K562 (cell line): ENCODE measurements around the gene AURKB. TPM values are rescaled to one million over a fixed set of nuclear protein-coding genes. Genes with fewer than 3 reads are reported as not detected.

Experiments used
- ATF7 ChIP-seq: fragments of 450-650 bp; IDR thresholded peaks from 2 replicates; pipeline ENCODE4 v1.7.1; 2014; ENCODE audit warnings: mild to moderate bottlenecking, moderate library complexity
- CREM ChIP-seq: IDR thresholded peaks from 2 replicates; pipeline ENCODE4 v1.6.1; 2014; ENCODE audit warnings: antibody characterized with exemption, low read depth
- DNMT1 ChIP-seq: fragments of 450-650 bp; IDR thresholded peaks from 2 replicates; pipeline ENCODE4 v1.6.1; 2016; ENCODE audit warnings: antibody characterized with exemption, mild to moderate bottlenecking
- FOSL1 ChIP-seq: fragments of 200-800 bp; sonication (Bioruptor generic); conservative IDR thresholded peaks from 2 replicates; pipeline ENCODE4 v1.6.1; 2016; ENCODE audit warnings: missing genetic modification characterization, missing compliant biosample characterization
- LCOR ChIP-seq: sonication (generic); formaldehyde crosslinking; IDR thresholded peaks from 2 replicates; pipeline ENCODE4 v1.8.0; 2022; ENCODE audit warnings: mild to moderate bottlenecking, missing genetic modification reagents
- MAFG ChIP-seq: fragments of 450-650 bp; conservative IDR thresholded peaks from 2 replicates; pipeline ENCODE4 v1.6.1; 2016; ENCODE audit warnings: missing genetic modification characterization, missing compliant biosample characterization
- NBN ChIP-seq: fragments of 450-650 bp; IDR thresholded peaks from 2 replicates; pipeline ENCODE4 v1.6.1; 2016; ENCODE audit warnings: low read depth, mild to moderate bottlenecking
- NFE2L1 ChIP-seq: fragments of 450-650 bp; IDR thresholded peaks from 2 replicates; pipeline ENCODE4 v1.6.1; 2016; ENCODE audit warnings: missing genetic modification characterization, low read depth, mild to moderate bottlenecking, missing compliant biosample characterization, moderate library complexity, borderline replicate concordance
- PCBP1 ChIP-seq: fragments of 200-400 bp; formaldehyde crosslinking; IDR thresholded peaks from 2 replicates; pipeline ENCODE4 v1.6.1; 2018; ENCODE audit warnings: mild to moderate bottlenecking, low read depth, low read length; ENCODE audit not compliant: poor library complexity, severe bottlenecking
- POLR2B ChIP-seq: fragments of 450-650 bp; IDR thresholded peaks from 2 replicates; pipeline ENCODE4 v1.6.1; 2018; ENCODE audit warnings: low read depth; ENCODE audit not compliant: partially characterized antibody
- RBM14 ChIP-seq: fragments of 200-400 bp; formaldehyde crosslinking; IDR thresholded peaks from 2 replicates; pipeline ENCODE4 v1.6.1; 2018; ENCODE audit warnings: low read depth, mild to moderate bottlenecking, low read length, moderate library complexity, borderline replicate concordance; ENCODE audit not compliant: insufficient read depth
- SMC3 ChIP-seq: conservative IDR thresholded peaks from 2 replicates; pipeline ENCODE4 v1.6.1; 2011; ENCODE audit warnings: low read depth, low read length, improper control_type of control experiment; ENCODE audit not compliant: insufficient read depth
- SP1 ChIP-seq: sonication (generic); formaldehyde crosslinking; IDR thresholded peaks from 2 replicates; pipeline ENCODE4 v1.8.1; 2022; ENCODE audit warnings: mild to moderate bottlenecking, missing genetic modification reagents
- TCF3 ChIP-seq: sonication (generic); formaldehyde crosslinking; IDR thresholded peaks from 2 replicates; pipeline ENCODE4 v1.4.0; 2020; ENCODE audit warnings: mild to moderate bottlenecking, missing genetic modification reagents
- U2AF1 ChIP-seq: fragments of 200-400 bp; formaldehyde crosslinking; optimal IDR thresholded peaks from 2 replicates; pipeline ENCODE3; 2017; ENCODE audit warnings: mild to moderate bottlenecking, low read depth, low read length, moderate library complexity
- XRCC3 ChIP-seq: fragments of 450-650 bp; IDR thresholded peaks from 2 replicates; pipeline ENCODE4 v1.6.1; 2017; ENCODE audit warnings: mild to moderate bottlenecking, moderate library complexity
- XRCC4 ChIP-seq: IDR thresholded peaks from one replicate; pipeline ENCODE4 v1.6.1; 2011; ENCODE audit not compliant: insufficient read depth, insufficient read length; ENCODE audit errors: extremely low read depth
- ZNF140 ChIP-seq: fragments of 250-450 bp; sonication (Bioruptor Pico); IDR thresholded peaks from 2 replicates; pipeline ENCODE4 v1.8.0; 2021; ENCODE audit warnings: moderate library complexity, mild to moderate bottlenecking, inconsistent platforms
- ZNF507 ChIP-seq: conservative IDR thresholded peaks from 2 replicates; pipeline ENCODE4 v1.6.1; 2017; ENCODE audit warnings: missing genetic modification characterization, missing compliant biosample characterization
- ZNF76 ChIP-seq: fragments of 250-450 bp; sonication (Bioruptor Pico); IDR thresholded peaks from 2 replicates; pipeline ENCODE4 v1.4.0; 2020; ENCODE audit warnings: mild to moderate bottlenecking, moderate library complexity, borderline replicate concordance
- polyA plus RNA-seq, 8 experiments: library from polyadenylated mRNA; depleted of rRNA in 4 of 8; stranded (reverse) in 5 of 8; unstranded in 3 of 8; fragments of >200 nt; fragmentation: Nextera tagmentation in 2 of 8; fragmentation: Illumina TruSeq in 1 of 8; extraction: Ambion mirVana in 2 of 8; extraction: Trizol in 1 of 8; gene quantifications; 2 replicates each; pipeline versions ENCODE4 v1.2.1 to v1.2.3, GENCODE V29; 2011 to 2014; ENCODE audit warnings: inconsistent platforms in 1 of 8, missing spikeins in 1 of 8
- total RNA-seq, 7 experiments: library from RNA; depleted of rRNA in 6 of 7; stranded (reverse); fragments of >200 nt in 6 of 7; fragmentation: Illumina TruSeq in 2 of 7; extraction: Trizol in 2 of 7; gene quantifications; 2 replicates each; pipeline versions ENCODE4 v1.2.1 to v1.2.3, GENCODE V29; 2011 to 2021; ENCODE audit warnings: low replicate concordance in 1 of 7
- TF ChIP-seq, protein P1 (sequence below): fragments of 450-650 bp; IDR thresholded peaks from 2 replicates; pipeline ENCODE4 v1.6.1; 2016; ENCODE audit warnings: mild to moderate bottlenecking

AURKB gene
- total and polyA plus RNA-seq, 9 of the 15 experiments (the other 6 are each of a cell fraction or from before 2014, with no cell fraction given), result 27.2 to 114 (median 74.8) TPM

DNA sequence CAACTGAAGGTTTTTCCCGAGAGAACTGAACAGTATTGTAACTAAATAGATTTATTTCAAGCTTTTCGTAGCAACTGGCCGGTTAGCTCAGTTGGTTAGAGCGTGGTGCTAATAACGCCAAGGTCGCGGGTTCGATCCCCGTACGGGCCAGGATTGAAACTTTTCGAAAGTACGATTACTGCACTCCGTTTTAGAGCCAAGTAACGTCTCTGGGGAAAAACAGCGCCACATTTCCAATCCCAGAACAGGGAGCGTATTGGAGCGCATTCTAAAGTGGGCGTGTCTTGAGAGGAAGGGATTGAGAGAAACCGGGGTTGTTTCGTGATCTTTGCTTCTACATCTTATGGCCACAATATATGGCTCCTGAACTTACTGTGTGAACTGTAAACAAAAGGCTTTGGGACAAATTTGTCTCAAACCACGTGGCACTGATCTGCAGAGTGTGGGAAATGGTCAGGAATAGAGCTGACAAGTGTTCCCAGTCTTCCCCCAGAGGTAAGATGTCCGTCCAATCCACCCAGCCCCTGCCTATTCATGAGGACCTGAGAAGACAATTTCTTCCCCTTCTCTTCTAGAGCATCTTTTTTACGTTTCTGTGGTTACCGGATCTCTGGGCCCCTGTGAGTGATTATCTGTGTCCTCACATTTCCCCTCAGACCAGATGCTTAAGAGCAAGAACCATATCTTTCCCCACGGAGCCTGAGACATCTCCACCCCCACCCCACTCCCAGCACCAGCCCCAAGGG is 22.7 kb downstream of the AURKB start (continued):
- TF ChIP-seq TCF3 (CRISPR knock-in tag) (0 out of 2 replicates have a peak, but pooled peaks have one; percentile 37), CREM (peak; percentile 27; the same call in 1 of the 2 replicates), ZNF140 (CRISPR knock-in tag) (no peak), ATF7 (peak; percentile 40; the same call in 1 of the 2 replicates), POLR2B (no peak), ZNF76 (CRISPR knock-in tag) (no peak), SMC3 (no peak), NFE2L1 (no peak), XRCC3 (no peak), U2AF1 (no peak), ZNF507 (tag) (no peak), RBM14 (no peak), NBN (peak; percentile 49), MAFG (tag) (no peak), XRCC4 (no peak), DNMT1 (no peak), LCOR (peak; percentile 63; the same call in 1 of the 2 replicates), PCBP1 (no peak), FOSL1 (peak; percentile 12; the same call in 1 of the 2 replicates), SP1 (peak; percentile 92)
- TF ChIP-seq, protein P1, sequence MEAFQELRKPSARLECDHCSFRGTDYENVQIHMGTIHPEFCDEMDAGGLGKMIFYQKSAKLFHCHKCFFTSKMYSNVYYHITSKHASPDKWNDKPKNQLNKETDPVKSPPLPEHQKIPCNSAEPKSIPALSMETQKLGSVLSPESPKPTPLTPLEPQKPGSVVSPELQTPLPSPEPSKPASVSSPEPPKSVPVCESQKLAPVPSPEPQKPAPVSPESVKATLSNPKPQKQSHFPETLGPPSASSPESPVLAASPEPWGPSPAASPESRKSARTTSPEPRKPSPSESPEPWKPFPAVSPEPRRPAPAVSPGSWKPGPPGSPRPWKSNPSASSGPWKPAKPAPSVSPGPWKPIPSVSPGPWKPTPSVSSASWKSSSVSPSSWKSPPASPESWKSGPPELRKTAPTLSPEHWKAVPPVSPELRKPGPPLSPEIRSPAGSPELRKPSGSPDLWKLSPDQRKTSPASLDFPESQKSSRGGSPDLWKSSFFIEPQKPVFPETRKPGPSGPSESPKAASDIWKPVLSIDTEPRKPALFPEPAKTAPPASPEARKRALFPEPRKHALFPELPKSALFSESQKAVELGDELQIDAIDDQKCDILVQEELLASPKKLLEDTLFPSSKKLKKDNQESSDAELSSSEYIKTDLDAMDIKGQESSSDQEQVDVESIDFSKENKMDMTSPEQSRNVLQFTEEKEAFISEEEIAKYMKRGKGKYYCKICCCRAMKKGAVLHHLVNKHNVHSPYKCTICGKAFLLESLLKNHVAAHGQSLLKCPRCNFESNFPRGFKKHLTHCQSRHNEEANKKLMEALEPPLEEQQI, result no peak
- TF ChIP-seq, all 486 proteins: peak for 98
